ENCODE results near the gene SUB1.

The SUB1 gene

GRCh38 chr5:32645246-32645645 is 59.9 kb downstream of the SUB1 start:
- no peaks in the 10 kb centered on the region for H3K36me3 ChIP-seq (replicated peaks; ENCODE audit: insufficient read depth, low read length)
- no peak overlapping the region for H3K4me3 ChIP-seq (ENCODE audit: low read length)
- TF ChIP-seq, protein P1, sequence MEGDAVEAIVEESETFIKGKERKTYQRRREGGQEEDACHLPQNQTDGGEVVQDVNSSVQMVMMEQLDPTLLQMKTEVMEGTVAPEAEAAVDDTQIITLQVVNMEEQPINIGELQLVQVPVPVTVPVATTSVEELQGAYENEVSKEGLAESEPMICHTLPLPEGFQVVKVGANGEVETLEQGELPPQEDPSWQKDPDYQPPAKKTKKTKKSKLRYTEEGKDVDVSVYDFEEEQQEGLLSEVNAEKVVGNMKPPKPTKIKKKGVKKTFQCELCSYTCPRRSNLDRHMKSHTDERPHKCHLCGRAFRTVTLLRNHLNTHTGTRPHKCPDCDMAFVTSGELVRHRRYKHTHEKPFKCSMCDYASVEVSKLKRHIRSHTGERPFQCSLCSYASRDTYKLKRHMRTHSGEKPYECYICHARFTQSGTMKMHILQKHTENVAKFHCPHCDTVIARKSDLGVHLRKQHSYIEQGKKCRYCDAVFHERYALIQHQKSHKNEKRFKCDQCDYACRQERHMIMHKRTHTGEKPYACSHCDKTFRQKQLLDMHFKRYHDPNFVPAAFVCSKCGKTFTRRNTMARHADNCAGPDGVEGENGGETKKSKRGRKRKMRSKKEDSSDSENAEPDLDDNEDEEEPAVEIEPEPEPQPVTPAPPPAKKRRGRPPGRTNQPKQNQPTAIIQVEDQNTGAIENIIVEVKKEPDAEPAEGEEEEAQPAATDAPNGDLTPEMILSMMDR (IDR thresholded peaks at IDR 0.05; ENCODE audit: low read length): no peak
- no peak for TF ChIP-seq EZH2phosphoT487 (IDR thresholded peaks at IDR 0.05; ENCODE audit: low read length)
- no peak for TF ChIP-seq EZH2 (optimal IDR thresholded peaks at IDR 0.05; ENCODE audit: low read depth, low read length)
- no peaks in the 10 kb centered on the region for H3K9me3 ChIP-seq (replicated peaks; ENCODE audit: insufficient read depth, low read length)
- H3K79me2 ChIP-seq (ENCODE audit: low read length): no peaks in the 10 kb centered on the region
- no peak overlapping the region for H3K4me2 ChIP-seq (ENCODE audit: low read depth, low read length)
- H3K9ac ChIP-seq (ENCODE audit: low read length): no peak overlapping the region
- no peak for DNase-seq
- no peaks in the 10 kb centered on the region for H4K20me1 ChIP-seq (ENCODE audit: insufficient read depth, low read length)
- H3F3A ChIP-seq (ENCODE audit: insufficient read depth, low read length): no peaks in the 10 kb centered on the region
- no peak overlapping the region for H2AFZ ChIP-seq (ENCODE audit: low read length)
- no peak overlapping the region for H3K27ac ChIP-seq (ENCODE audit: low read length)
- H3K9me2 ChIP-seq (replicated peaks; ENCODE audit: insufficient read depth, low read length): no peaks in the 10 kb centered on the region
- H3K4me1 ChIP-seq (ENCODE audit: low read length): no peaks in the 10 kb centered on the region
- no peaks in the 10 kb centered on the region for H3K27me3 ChIP-seq (replicated peaks; ENCODE audit: insufficient read depth, low read length)

- no peaks in the 10 kb centered on the region for H3K79me2 ChIP-seq (ENCODE audit: low read length)
- H3K4me2 ChIP-seq (ENCODE audit: low read depth, low read length): no peak overlapping the region
- H3K4me1 ChIP-seq (ENCODE audit: low read length): no peaks in the 10 kb centered on the region
- no peak overlapping the region for H3K4me3 ChIP-seq (ENCODE audit: low read length)
- no peaks in the 10 kb centered on the region for H3K27me3 ChIP-seq (replicated peaks; ENCODE audit: insufficient read depth, low read length)
- no peaks in the 10 kb centered on the region for H3K9me2 ChIP-seq (replicated peaks; ENCODE audit: insufficient read depth, low read length)
- no peaks in the 10 kb centered on the region for H3F3A ChIP-seq (ENCODE audit: insufficient read depth, low read length)
- no peak for DNase-seq
- H3K9me3 ChIP-seq (replicated peaks; ENCODE audit: insufficient read depth, low read length): no peaks in the 10 kb centered on the region
- H2AFZ ChIP-seq (ENCODE audit: low read length): no peak overlapping the region
- TF ChIP-seq, protein P1 (IDR thresholded peaks at IDR 0.05; ENCODE audit: low read length): no peak
- TF ChIP-seq EZH2phosphoT487 (IDR thresholded peaks at IDR 0.05; ENCODE audit: low read length) (no peak), EZH2 (optimal IDR thresholded peaks at IDR 0.05; ENCODE audit: low read depth, low read length) (no peak)
- no peak overlapping the region for H3K27ac ChIP-seq (ENCODE audit: low read length)
- H4K20me1 ChIP-seq (ENCODE audit: insufficient read depth, low read length): no peaks in the 10 kb centered on the region
- H3K9ac ChIP-seq (ENCODE audit: low read length): no peak overlapping the region
- H3K36me3 ChIP-seq (replicated peaks; ENCODE audit: insufficient read depth, low read length): no peaks in the 10 kb centered on the region
These were observed 61.0 kb downstream of the SUB1 start for GRCh38 chr5:32646061-32646969.

DNA sequence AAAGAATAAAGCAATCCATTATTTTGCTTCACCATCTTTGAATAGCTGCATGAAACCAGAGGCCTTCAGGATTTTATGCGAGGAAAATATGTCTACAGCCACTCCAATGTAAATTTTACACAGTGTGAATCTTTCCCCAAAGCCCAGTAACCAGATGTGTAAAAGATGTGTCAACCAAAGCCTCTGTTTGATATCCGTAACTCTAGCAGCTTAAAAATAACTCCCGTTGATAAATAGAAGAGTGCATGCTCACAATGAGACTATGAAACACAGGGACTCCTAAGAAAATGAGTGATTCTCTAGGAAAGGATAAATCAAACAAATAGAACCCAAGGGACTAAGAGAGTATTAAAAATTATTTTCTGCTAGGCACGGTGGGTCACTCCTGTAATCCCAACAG is 65.7 kb downstream of the SUB1 start:
- Histone ChIP-seq H3K9ac (ENCODE audit: low read length) (no peak overlapping the region), H2AFZ (ENCODE audit: low read length) (no peak overlapping the region), H3F3A (ENCODE audit: insufficient read depth, low read length) (no peaks in the 10 kb centered on the region), H3K27ac (ENCODE audit: low read length) (no peak overlapping the region), H3K4me2 (ENCODE audit: low read depth, low read length) (no peak overlapping the region), H3K4me1 (ENCODE audit: low read length) (no peaks in the 10 kb centered on the region), H4K20me1 (ENCODE audit: insufficient read depth, low read length) (no peaks in the 10 kb centered on the region), H3K79me2 (ENCODE audit: low read length) (no peaks in the 10 kb centered on the region), H3K9me3 (replicated peaks; ENCODE audit: insufficient read depth, low read length) (no peaks in the 10 kb centered on the region), H3K36me3 (replicated peaks; ENCODE audit: insufficient read depth, low read length) (no peaks in the 10 kb centered on the region), H3K27me3 (replicated peaks; ENCODE audit: insufficient read depth, low read length) (no peaks in the 10 kb centered on the region), H3K9me2 (replicated peaks; ENCODE audit: insufficient read depth, low read length) (no peaks in the 10 kb centered on the region), H3K4me3 (ENCODE audit: low read length) (no peak overlapping the region)
- no peak for DNase-seq
- no peak for TF ChIP-seq EZH2phosphoT487 (IDR thresholded peaks at IDR 0.05; ENCODE audit: low read length)

DNA sequence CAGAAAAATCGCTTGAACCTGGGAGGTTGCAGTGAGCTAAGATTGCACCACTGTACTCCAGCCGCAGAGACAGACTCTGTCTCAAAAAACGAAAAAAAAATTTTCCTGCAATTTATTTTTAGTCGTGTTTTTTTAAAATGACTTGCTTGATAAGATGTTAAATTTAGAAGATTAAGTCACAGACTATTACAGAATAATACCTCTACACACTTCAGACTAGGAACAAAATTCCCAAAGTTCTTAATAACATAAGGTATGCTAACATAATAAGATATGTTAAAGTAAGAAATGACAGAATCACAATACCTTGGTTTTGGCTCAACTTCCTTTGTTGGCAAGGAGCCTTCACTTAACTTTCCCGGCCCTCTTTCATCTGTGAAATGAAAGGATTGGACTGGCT is 66.3 kb downstream of the SUB1 start:
- Histone ChIP-seq H3K4me3 (ENCODE audit: low read length) (no peak overlapping the region), H3K4me2 (ENCODE audit: low read depth, low read length) (no peak overlapping the region), H3F3A (ENCODE audit: insufficient read depth, low read length) (no peaks in the 10 kb centered on the region), H3K9ac (ENCODE audit: low read length) (no peak overlapping the region), H4K20me1 (ENCODE audit: insufficient read depth, low read length) (no peaks in the 10 kb centered on the region), H3K9me3 (replicated peaks; ENCODE audit: insufficient read depth, low read length) (no peaks in the 10 kb centered on the region), H3K36me3 (replicated peaks; ENCODE audit: insufficient read depth, low read length) (no peaks in the 10 kb centered on the region), H3K79me2 (ENCODE audit: low read length) (no peaks in the 10 kb centered on the region), H3K27ac (ENCODE audit: low read length) (no peak overlapping the region), H3K27me3 (replicated peaks; ENCODE audit: insufficient read depth, low read length) (no peaks in the 10 kb centered on the region), H3K4me1 (ENCODE audit: low read length) (no peaks in the 10 kb centered on the region), H3K9me2 (replicated peaks; ENCODE audit: insufficient read depth, low read length) (no peaks in the 10 kb centered on the region), H2AFZ (ENCODE audit: low read length) (no peak overlapping the region)
- DNase-seq: no peak
- TF ChIP-seq EZH2 (optimal IDR thresholded peaks at IDR 0.05; ENCODE audit: low read depth, low read length): no peak
- TF ChIP-seq EZH2phosphoT487 (IDR thresholded peaks at IDR 0.05; ENCODE audit: low read length): no peak
- TF ChIP-seq, protein P1 (IDR thresholded peaks at IDR 0.05; ENCODE audit: low read length): no peak
